GM21619 (cell line): ENCODE results near the gene C1orf185.
"Not testable (repeated sequence)": the region's sequence is repeated elsewhere in the genome, so short reads cannot be mapped to it uniquely, and the experiment has no call there.

Source experiments
- ATAC-seq: cut with Tn5 transposase; IDR thresholded peaks from one replicate; pipeline ENCODE4 v1.9.1; 2021; ENCODE audit not compliant: unreplicated experiment

The C1orf185 gene

DNA sequence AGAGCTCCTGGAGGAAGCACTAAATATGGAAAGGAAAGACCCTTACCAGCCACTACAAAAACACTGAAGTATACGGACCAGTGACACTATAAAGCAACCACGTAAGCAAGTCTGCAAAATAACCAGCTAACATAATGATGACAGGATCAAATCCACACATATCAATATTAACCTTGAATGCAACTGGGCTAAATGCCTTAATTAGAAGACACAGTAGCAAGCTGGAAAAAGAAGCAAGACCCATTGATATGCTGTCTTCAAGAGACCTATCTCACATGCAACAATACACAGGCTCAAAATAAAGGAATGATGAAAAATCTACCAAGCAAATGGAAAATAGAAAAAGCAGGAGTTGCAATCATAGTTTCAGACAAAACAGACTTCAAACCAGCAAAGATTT is 31.0 kb downstream of the C1orf185 start:
- ATAC-seq: no peak

DNA sequence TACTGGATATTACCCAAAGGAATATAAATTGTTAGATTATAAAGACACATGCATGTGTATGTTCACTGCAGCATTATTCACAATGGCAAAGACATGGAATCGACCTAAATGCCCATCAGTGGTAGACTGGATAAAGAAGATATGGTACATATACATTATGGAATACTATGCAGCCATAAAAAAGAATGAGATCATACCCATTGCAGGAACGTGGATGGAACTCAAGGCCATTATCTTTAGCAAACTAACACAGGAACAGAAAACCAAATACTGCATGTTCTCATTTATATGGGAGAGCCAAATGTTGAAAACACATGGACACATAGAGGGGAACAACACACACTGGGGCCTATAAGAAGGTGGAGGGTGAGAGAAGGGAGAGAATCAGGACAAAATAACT is 35.7 kb downstream of the C1orf185 start:
- ATAC-seq: not testable (repeated sequence)

DNA sequence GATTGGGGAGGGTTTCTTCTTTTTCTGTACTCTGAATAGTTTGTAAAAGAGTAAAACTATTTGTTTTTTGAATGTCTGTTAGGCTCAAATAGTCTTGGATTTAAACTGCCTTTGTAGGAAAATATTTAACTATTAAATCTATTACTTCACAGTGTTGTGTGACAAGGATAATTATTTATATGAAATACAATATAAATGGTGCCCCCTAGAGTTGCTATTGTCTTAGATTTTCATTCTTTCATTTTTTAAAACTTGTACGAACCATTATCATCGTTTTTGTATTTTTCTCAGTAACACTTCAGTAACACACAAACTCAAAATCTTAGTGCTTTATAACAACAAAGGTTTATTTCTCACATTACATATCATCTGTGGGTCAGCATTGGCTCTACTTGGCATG is 37.4 kb downstream of the C1orf185 start:
- ATAC-seq: no peak

DNA sequence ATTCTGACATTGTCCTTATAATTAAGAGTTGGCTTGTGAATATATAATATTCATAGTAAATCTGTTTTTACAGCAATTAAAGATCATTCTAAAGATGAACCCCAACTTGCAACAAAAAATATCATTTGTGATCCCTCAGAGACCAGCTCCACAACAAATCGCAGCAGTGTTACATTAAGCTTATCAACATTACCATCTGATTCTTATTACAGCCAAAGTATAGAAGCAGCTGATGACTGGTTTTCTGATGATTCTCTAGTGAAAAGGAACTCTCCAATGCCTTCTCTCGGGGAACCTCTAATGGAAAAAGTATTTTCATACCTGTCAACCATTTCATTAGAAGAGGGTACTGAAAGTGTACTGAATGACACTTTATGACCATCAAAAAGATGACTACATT is 45.4 kb downstream of the C1orf185 start:
- no peak for ATAC-seq

DNA sequence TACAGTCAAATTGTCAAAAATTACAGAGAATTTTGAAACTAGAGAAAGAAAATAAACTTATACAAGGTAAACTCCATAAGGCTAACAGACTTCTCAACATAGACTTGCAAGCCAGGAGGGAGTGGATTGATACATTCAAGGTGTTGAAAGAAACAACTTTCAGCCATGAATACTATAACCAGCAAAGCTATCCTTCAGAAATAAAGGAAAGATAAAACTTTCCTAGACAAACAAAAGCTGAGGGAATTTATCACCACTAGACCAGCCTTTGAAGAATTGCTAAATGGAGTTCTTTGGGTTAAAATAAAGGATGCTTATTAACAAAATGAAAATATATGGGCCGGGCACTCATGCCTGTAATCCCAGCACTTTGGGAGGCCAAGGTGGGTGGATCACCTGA is 52.7 kb downstream of the C1orf185 start:
- no peak for ATAC-seq

DNA sequence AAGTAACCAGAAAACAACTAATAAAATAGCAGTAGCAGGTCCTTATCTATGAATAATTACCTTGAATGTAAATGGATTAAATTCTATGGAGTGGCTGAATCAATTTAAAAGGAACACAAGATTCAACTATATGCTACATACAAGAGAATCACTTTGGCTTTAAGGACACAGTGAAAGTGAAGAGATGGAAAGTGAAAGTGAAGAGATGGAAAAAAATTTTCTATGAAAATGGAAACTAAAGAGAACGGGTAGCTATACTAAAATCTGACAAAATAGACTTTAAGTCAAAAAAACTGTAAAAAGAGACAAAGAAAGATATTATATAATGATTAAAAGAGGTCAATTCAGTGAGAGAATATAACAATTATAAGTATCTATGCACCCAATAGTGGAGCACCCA is 54.7 kb downstream of the C1orf185 start:
- no peak for ATAC-seq

DNA sequence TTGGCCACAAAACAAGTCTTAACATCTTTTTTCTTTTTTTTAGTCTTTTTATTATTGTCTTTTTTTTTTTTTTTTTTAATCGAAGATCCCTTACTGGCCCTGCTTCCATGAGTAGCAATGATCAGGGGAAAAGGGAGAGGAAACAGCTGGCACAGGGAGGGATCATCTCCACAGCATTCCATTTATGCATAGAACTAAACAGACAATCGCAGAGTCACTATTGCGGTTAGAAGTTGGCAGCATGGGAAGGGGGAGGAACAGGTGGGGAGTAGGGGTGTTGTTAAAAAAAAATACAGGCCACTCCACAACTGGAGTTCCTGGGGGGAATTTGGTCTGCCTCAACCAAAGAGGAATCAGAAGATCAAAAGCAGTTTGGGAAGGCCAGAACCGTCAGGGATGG is 55.4 kb downstream of the C1orf185 start:
- ATAC-seq: no peak

DNA sequence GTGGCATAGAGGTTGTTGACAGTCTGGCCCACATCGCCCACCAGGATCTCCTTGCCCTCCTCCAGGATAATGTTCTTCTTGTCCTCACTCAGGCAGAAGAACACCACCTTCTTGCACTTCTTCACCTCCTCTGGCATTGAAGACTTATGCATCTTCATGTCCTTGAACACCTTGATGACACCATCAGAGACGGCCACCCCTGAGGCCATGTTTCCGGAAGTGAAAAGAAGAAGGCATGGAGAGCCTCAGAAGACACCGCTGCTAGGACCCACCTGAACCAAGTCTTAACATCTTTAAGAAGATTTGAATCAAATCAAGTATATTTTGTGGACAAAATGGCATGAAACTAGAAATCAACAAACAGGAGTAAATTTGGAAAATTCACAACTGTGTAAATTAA is 56.2 kb downstream of the C1orf185 start:
- no peak for ATAC-seq

DNA sequence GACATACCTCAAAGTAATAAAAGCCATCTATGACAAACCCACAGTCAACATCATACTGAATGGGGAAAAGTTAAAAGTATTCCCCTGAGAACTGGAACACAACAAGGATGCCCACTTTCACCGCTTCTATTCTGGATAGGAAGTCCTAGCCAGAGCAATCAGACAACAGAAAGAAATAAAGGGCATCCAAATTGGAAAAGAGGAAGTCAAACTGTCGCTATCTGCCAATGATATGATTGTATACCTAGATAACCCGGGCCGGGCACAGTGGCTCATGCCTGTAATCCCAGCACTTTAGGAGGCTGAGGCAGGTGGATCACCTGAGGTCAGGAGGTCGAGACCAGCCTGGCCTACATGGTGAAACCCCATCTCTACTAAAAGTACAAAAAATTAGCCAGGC is 60.5 kb downstream of the C1orf185 start:
- not testable (repeated sequence) for ATAC-seq

DNA sequence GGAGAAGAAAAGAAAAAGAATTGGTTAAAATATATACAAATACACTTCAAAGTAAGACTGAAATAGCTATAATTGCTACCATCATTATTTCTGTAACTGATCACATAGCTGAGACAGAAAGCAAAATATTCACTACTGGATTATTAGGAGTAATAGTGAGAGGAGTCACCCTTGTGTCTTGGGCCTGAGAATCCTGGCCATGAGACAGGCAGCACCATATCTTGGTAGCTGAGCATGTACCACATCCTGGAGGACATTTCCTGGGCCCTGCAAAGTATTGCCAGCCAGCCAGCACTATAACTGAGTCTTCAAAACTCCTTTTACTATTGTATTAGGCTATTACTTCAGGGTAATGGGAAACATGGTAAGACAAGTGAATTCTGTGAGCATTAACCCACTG is 63.5 kb downstream of the C1orf185 start:
- ATAC-seq: peak; percentile 53

DNA sequence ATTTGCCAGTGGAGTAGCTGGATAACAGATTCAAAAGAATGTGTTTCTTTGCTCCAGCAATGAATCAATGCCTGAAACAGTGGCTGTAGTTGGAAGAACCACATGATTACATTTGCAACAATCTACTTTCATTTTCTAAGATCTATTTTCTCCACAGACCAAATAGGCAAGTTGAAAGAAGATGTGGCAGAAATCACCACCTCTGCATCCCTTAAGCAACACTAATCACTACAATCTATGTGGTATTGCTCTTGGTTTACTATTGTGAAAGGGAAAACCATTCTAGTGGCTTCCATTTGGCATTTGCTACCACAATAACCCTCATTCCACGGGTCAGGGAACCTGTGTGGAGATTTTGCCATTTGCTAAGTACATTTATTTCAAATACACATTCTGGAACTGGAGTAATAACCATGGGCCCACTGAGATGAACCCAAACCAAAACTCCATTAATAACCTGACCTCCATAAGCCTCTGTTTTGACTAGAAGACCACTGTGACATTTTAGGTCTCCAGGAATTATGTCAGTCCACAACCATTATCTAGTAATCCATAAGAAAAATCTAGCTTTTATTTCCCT is 66.3 kb downstream of the C1orf185 start:
- ATAC-seq: no peak

DNA sequence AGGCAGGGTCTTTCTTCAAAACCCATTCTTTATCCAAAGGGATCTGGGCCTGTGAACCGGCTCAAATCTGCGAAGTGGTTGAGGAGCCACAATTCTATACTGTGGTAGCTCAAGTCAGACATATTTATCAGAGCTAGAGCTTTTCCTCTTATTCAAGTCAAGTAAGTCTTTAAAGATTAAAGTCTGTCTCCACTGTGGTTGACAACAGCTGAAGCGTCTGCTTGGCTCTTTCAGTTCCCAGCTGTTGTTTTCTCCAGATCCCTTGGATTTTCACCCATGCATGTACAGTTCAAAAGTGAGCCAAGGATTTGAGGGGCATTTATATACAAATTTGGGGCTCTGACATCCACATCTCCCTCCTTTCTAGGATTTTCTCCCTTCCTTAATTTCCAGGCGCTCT is 66.9 kb downstream of the C1orf185 start:
- ATAC-seq: no peak

DNA sequence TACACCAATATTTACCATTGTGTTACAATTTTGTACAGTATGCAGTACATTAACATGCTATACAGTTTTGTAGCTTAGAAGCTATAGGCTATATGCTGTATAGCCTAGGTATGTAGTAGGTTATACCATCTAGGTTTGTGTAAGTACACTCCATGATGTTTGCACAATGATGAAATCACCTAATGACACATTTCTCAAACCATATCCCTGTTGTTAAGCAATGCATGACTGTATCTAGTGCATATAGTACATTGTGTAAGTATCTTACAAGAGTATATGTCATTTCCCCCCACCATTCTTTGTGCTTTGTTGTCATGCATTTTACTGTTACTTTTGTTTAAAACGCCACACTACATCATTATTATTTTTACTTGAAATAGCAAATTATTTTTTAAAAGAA is 68.3 kb downstream of the C1orf185 start:
- ATAC-seq: no peak

DNA sequence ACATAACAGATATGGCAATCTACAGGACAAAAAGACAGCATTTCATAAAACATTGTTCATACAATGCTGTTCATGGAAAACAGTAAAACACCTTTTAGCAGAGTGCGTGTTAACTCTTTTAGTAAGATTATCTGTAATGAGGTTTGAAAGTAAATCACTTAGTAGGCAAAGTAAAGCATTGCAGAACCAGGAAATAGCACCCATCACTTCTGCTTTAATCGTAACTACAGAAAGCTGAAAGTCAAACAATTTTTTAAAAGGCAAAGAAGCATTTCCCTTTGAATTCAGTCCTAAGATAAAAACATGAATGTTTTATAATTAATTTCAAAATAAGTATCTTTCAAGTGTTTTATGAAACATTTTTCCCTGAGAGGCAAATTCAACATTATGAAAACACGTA is 70.8 kb downstream of the C1orf185 start:
- ATAC-seq: no peak

DNA sequence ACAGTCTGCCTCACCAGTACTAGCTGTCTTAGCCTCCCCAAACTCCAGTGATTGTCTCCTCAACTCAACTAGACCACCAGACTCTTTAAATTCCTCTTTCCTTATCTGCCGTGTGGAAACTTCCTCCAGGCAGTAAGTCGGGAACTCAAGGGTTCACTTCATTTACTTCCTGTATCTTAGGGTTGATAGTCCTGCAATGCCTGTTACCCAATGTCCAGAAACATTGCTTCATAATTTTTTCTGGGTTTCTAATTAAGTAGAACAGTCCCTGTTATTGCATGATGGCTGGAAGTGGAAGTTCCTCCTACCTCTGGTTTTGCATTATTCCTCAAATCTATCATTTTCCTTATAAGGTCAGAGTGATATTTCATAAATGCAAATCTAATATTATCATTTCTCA is 73.2 kb downstream of the C1orf185 start:
- no peak for ATAC-seq

DNA sequence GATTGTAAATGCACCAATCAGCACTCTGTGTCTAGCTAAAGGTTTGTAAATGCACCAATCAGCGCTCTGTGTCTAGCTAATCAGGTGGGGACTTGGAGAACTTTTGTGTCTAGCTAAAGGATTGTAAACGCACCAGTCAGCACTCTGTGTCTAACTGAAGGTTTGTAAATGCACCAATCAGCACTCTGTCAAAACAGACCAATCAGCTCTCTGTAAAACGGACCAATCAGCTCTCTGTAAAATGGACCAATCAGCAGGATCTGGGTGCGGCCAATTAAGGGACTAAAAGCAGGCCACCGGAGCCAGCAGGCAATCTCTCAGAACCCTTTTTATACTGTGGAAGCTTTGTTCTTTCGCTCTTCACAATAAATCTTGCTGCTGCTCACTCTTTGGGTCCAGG is 76.0 kb downstream of the C1orf185 start:
- ATAC-seq: not testable (repeated sequence)

DNA sequence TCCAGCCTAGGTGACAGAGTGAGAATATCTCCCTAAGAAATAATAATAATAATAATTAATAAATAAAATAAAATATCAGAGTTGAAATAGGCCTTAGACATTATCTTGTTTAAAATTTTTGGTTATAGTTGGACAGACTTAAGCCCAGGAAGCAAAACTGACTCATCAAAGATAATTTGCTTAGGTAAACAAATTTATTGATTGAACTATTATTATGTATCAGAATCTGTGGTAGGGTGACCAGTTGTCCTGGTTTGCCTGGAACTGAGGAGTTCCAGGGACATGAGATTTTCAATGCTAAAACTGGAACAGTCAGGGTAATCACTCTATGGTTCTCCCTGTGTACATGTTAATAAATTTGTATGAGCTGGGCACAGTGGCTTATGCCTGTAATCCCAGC is 86.2 kb downstream of the C1orf185 start:
- ATAC-seq: no peak

DNA sequence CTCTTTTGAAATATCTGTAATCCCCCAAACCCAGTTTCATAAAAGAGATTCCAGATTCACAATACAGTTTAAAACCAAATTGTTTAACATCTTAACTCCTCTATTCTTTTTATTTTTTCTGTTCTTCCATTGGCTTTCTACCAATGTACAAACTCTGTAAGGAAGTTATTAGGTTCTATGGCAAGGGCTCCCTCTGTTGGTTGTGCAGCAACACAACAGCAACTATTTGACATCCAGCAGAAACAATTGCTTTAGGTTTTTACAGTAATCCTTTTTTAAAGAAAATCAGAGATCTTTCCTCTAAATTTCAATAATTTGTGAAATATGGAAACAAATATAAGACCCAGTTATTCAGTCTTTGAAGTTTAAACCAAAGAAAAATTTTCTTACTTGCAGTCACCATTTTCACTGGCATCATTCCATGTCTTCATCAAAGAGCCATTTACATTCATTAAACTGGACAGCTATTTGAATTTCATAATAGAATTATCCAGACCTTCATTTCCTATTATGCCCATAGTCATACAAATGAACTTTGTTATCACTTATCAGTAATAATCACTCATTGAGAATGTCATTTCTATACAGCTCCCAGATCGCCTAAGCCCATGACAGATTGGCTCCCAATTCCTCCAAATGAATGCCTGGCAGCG is 87.5 kb downstream of the C1orf185 start:
- ATAC-seq: no peak

DNA sequence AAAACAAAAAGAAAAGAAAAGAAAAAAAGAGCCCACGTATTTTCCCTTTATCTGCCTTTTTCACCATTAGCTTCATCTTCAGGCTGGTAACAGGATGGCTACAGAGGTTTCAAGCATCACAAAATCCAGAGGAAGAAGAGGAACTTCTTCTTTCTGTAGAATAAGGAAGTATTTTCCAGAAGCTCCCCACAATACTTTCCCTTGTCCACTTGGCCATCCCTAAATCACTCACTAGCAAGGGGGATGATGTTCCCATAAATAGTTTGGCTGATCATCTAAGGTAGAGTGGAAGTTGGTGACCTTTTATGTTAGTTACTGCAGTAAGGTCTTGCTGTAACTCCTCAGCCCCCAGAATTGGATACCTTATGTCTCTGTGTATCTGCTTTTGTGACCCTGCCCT is 88.9 kb downstream of the C1orf185 start:
- ATAC-seq: no peak

DNA sequence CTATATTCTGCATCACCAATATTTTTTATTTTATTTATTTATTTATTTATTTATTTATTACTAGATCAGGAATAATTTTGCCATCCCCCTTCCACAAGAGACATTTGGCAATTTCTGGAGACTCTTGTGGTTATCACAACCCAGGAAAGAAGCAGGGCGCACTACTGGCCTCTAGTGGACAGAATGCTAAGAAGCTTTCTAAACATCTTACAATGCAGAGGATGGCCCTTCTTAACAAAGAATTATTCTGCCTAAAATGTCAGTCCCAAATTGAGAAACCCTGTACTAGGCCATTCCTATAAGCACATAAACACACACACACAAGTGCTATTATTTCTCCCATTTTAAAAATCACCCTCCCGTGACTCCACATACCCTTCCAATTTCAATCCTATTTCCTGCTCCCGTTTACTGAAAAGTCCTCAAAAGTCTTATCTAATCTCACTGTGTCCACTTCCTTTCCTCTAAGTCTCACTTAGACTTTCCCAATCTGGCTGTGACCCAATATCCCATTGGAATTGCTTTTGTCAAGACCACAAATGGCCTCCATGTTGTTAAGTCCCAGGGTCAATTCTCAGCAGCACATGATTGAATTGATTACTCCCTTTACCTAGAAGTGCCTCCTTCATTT is 90.3 kb downstream of the C1orf185 start:
- no peak for ATAC-seq

DNA sequence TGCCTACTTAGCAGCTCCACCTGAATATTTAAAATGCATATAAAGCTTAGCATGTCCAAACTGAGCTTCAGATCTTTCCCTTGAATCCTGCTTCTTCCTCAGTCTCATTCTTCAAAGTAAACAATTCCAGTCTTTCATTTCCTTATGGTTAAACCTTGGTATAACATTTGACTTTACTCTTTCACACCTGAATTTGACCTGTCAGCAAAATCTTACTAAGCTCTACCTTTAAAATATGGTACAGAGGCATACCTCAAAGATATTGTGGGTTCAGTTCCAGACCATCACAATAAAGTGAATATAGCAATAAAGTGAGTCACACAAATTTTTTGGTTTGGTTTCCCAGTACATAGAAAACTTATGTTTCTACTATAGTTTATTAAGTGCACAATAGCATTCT is 91.5 kb downstream of the C1orf185 start:
- ATAC-seq: no peak
